ENCODE results near the gene CFHR2.

CFHR2 gene

GRCh38 chr1:197003132-197003531 lies 59.6 kb downstream of the CFHR2 start:
- no peak for DNase-seq

DNA sequence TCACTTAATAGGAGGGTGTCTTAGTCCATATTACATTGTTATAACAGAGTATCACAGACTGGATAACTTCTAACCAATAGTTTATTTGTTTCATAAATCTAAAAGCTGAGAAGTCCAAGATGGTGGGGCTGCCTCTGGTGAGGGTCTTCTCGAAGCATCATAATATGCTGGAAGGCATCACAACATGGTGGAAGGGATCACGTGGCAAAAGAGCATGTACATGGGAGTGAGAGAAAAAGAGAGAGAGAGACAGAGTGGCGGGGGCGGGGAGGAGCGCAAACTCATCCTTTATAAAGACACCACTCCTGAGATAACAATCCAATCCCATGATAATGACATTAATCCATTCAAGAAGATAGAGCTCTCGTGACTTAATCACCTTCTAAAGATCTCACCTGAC lies 65.3 kb downstream of the CFHR2 start:
- no peak for DNase-seq

Data from CD4-positive, alpha-beta T cell treated with Interleukin-17A for 4 hours (primary cell).